Measurements from ENCODE around the gene APH1A. TPM values are rescaled to one million over a fixed set of nuclear protein-coding genes. Genes with fewer than 3 reads are reported as not detected.

APH1A gene
- total and polyA plus RNA-seq, 2 of the 13 experiments (the other 11 are each of a cell fraction or from before 2014, with no cell fraction given): 114 to 130 TPM

DNA sequence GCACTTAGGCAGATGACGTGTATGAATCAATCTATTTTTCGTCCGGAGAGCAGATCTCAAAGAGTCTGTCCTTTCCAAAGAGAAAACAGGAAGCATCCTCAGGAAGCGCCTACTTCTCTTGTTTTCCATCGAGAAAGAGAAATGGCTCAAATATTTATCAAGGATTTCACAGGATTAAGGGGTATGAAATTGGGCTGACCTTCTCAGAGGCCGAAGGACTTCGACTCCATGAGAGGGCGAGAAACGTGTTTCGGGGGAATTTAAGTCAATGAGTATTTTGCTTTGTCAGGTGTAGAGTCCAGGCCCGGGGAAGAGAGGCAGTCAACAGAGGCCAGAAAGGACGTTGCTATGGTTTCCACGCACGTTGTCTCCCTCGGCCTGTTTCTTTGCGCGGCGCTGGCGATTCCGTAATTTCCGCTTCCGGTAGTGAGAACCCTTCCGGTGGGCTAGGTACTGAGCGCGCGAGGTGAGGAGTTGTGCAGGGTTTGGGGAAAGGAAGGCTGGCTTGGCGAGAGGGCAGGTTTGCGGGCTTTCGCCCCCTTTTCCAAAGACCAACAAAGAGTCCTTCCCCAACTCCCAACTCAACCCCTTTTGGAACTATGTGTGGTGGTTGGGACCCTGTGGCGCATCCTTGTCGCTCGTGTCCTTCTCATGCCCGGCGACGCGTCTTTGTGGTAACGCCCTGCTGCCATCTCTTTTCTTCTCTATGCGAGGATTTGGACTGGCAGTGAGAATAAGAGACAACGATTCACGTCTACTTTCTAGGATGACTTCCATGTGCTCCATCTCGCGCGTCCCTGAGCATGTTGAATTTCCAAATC, 24.8 kb upstream of the APH1A start, which contains the start of gene MRPS21 (continued):
- no peak; the same call in 1 of the 2 replicates for TF ChIP-seq ZNF530 (CRISPR knock-in tag; IDR thresholded peaks at IDR 0.05; ENCODE audit: low read depth)
- no peak for TF ChIP-seq ZNF552 (CRISPR knock-in tag; IDR thresholded peaks at IDR 0.05; ENCODE audit: borderline replicate concordance)
- TF ChIP-seq CAMTA2 (CRISPR knock-in tag; IDR thresholded peaks at IDR 0.05; ENCODE audit: borderline replicate concordance): no peak
- TF ChIP-seq, protein P1, sequence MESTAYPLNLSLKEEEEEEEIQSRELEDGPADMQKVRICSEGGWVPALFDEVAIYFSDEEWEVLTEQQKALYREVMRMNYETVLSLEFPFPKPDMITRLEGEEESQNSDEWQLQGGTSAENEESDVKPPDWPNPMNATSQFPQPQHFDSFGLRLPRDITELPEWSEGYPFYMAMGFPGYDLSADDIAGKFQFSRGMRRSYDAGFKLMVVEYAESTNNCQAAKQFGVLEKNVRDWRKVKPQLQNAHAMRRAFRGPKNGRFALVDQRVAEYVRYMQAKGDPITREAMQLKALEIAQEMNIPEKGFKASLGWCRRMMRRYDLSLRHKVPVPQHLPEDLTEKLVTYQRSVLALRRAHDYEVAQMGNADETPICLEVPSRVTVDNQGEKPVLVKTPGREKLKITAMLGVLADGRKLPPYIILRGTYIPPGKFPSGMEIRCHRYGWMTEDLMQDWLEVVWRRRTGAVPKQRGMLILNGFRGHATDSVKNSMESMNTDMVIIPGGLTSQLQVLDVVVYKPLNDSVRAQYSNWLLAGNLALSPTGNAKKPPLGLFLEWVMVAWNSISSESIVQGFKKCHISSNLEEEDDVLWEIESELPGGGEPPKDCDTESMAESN (CRISPR knock-in tag; conservative IDR thresholded peaks at IDR 0.05): 0 out of 2 replicates have a peak, but pooled peaks have one; percentile 19
- TF ChIP-seq, protein P2, sequence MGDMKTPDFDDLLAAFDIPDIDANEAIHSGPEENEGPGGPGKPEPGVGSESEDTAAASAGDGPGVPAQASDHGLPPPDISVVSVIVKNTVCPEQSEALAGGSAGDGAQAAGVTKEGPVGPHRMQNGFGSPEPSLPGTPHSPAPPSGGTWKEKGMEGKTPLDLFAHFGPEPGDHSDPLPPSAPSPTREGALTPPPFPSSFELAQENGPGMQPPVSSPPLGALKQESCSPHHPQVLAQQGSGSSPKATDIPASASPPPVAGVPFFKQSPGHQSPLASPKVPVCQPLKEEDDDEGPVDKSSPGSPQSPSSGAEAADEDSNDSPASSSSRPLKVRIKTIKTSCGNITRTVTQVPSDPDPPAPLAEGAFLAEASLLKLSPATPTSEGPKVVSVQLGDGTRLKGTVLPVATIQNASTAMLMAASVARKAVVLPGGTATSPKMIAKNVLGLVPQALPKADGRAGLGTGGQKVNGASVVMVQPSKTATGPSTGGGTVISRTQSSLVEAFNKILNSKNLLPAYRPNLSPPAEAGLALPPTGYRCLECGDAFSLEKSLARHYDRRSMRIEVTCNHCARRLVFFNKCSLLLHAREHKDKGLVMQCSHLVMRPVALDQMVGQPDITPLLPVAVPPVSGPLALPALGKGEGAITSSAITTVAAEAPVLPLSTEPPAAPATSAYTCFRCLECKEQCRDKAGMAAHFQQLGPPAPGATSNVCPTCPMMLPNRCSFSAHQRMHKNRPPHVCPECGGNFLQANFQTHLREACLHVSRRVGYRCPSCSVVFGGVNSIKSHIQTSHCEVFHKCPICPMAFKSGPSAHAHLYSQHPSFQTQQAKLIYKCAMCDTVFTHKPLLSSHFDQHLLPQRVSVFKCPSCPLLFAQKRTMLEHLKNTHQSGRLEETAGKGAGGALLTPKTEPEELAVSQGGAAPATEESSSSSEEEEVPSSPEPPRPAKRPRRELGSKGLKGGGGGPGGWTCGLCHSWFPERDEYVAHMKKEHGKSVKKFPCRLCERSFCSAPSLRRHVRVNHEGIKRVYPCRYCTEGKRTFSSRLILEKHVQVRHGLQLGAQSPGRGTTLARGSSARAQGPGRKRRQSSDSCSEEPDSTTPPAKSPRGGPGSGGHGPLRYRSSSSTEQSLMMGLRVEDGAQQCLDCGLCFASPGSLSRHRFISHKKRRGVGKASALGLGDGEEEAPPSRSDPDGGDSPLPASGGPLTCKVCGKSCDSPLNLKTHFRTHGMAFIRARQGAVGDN (CRISPR knock-in tag; IDR thresholded peaks at IDR 0.05): peak; percentile 93
- TF ChIP-seq ZFP37 (CRISPR knock-in tag; IDR thresholded peaks at IDR 0.05; ENCODE audit: borderline replicate concordance): peak; percentile 60; the same call in 1 of the 2 replicates
- TF ChIP-seq ZNF556 (CRISPR knock-in tag; IDR thresholded peaks at IDR 0.05; ENCODE audit: borderline replicate concordance): peak; percentile 68
- TF ChIP-seq HOXD1 (CRISPR knock-in tag; IDR thresholded peaks at IDR 0.05): no peak
- peak in 1 of 2 experiments; percentile 71; a peak in 1 of 4 replicates for TF ChIP-seq KLF16 (CRISPR knock-in tag; IDR thresholded peaks at IDR 0.05)
- TF ChIP-seq EEA1 (CRISPR knock-in tag; IDR thresholded peaks at IDR 0.05; ENCODE audit: borderline replicate concordance): no peak
- no peak; the same call in 1 of the 2 replicates for TF ChIP-seq KLF6 (CRISPR knock-in tag; IDR thresholded peaks at IDR 0.05)
- no peak for TF ChIP-seq NCOA2 (CRISPR knock-in tag; IDR thresholded peaks at IDR 0.05)
- TF ChIP-seq AGO2 (optimal IDR thresholded peaks at IDR 0.05; ENCODE audit: low read depth, low read length): peak; percentile 28
- TF ChIP-seq, protein P3, sequence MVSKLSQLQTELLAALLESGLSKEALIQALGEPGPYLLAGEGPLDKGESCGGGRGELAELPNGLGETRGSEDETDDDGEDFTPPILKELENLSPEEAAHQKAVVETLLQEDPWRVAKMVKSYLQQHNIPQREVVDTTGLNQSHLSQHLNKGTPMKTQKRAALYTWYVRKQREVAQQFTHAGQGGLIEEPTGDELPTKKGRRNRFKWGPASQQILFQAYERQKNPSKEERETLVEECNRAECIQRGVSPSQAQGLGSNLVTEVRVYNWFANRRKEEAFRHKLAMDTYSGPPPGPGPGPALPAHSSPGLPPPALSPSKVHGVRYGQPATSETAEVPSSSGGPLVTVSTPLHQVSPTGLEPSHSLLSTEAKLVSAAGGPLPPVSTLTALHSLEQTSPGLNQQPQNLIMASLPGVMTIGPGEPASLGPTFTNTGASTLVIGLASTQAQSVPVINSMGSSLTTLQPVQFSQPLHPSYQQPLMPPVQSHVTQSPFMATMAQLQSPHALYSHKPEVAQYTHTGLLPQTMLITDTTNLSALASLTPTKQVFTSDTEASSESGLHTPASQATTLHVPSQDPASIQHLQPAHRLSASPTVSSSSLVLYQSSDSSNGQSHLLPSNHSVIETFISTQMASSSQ (IDR thresholded peaks at IDR 0.05; ENCODE audit: low read depth): no peak
- TF ChIP-seq, protein P3 (CRISPR knock-in tag; IDR thresholded peaks at IDR 0.05; ENCODE audit: borderline replicate concordance): peak; percentile 46; the same call in 1 of the 2 replicates
- peak; percentile 66; the same call in 1 of the 2 replicates for TF ChIP-seq MIER3 (CRISPR knock-in tag; IDR thresholded peaks at IDR 0.05; ENCODE audit: borderline replicate concordance)
- peak; percentile 85 for TF ChIP-seq ERF (CRISPR knock-in tag; IDR thresholded peaks at IDR 0.05)

All from HepG2 (cell line).